Esophagus muscularis mucosa (tissue), 3 donors: Measurements from ENCODE around the gene SLC25A3.
A peak's percentile ranks its signal among the peaks of the same experiment; 100 is the strongest.

Experiments
- POLR2A ChIP-seq: fragments of 450-650 bp; IDR thresholded peaks from one replicate; pipeline ENCODE4 v1.6.1; 2017; ENCODE audit warnings: antibody characterized with exemption, moderate library complexity, mild to moderate bottlenecking, low read depth
- POLR2AphosphoS5 ChIP-seq, 2 donors: sonication (generic); formaldehyde crosslinking; IDR thresholded peaks; one replicate each; pipeline ENCODE4 v1.6.1; 2017; ENCODE audit warnings: antibody characterized with exemption in 2 of 2
- TF ChIP-seq, protein P1 (sequence below), 3 experiments: fragments of 200-600 bp in 2 of 3; fragments of 450-650 bp in 1 of 3; sonication (generic) in 2 of 3; IDR thresholded peaks; one replicate each; pipeline ENCODE4 v1.5.1; 2017 to 2019; ENCODE audit warnings: antibody characterized with exemption in 3 of 3, mild to moderate bottlenecking in 2 of 3, moderate library complexity in 1 of 3

DNA sequence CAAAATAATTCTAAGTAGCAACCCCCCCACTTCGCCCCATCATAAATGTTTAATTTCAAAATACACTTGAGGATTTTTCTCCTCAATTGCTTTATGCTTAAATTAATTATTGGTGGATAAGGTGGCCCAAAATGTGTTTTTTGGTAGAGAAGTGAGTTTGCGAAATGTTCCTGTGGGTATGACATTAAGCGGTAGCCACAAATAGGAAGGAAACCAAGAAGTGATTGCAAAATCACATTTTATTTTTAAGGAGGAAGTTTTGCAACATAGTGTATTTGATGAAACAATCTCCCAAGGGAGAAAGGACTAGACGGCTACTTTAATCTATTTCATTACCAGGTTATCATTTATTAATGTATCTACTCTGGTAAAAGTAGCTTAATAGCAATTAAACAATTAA lies 25.5 kb downstream of the SLC25A3 start:
- TF ChIP-seq POLR2AphosphoS5 (IDR thresholded peaks at IDR 0.05) (peak in 1 of 2 donors; percentile 27), POLR2A (no peak)
- TF ChIP-seq, protein P1, sequence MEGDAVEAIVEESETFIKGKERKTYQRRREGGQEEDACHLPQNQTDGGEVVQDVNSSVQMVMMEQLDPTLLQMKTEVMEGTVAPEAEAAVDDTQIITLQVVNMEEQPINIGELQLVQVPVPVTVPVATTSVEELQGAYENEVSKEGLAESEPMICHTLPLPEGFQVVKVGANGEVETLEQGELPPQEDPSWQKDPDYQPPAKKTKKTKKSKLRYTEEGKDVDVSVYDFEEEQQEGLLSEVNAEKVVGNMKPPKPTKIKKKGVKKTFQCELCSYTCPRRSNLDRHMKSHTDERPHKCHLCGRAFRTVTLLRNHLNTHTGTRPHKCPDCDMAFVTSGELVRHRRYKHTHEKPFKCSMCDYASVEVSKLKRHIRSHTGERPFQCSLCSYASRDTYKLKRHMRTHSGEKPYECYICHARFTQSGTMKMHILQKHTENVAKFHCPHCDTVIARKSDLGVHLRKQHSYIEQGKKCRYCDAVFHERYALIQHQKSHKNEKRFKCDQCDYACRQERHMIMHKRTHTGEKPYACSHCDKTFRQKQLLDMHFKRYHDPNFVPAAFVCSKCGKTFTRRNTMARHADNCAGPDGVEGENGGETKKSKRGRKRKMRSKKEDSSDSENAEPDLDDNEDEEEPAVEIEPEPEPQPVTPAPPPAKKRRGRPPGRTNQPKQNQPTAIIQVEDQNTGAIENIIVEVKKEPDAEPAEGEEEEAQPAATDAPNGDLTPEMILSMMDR (IDR thresholded peaks at IDR 0.05) = no peak
